Hindlimb muscle (tissue), 1 donor: ENCODE data around the gene GARIN3. TPM values are rescaled to one million over a fixed set of nuclear protein-coding genes. Genes with fewer than 3 reads are reported as not detected.

ENCODE experiments used
- DNase-seq: peaks from one replicate; pipeline ENCODE4 v3.0.0-alpha.2; 2013
- polyA plus RNA-seq: library from polyadenylated mRNA; unstranded; fragments of 120-200 nt; gene quantifications from one replicate; pipeline ENCODE4 v1.2.1, GENCODE V29; 2013; ENCODE audit not compliant: insufficient read length

The GARIN3 gene
- polyA plus RNA-seq, 1 donor, result not detected

DNA sequence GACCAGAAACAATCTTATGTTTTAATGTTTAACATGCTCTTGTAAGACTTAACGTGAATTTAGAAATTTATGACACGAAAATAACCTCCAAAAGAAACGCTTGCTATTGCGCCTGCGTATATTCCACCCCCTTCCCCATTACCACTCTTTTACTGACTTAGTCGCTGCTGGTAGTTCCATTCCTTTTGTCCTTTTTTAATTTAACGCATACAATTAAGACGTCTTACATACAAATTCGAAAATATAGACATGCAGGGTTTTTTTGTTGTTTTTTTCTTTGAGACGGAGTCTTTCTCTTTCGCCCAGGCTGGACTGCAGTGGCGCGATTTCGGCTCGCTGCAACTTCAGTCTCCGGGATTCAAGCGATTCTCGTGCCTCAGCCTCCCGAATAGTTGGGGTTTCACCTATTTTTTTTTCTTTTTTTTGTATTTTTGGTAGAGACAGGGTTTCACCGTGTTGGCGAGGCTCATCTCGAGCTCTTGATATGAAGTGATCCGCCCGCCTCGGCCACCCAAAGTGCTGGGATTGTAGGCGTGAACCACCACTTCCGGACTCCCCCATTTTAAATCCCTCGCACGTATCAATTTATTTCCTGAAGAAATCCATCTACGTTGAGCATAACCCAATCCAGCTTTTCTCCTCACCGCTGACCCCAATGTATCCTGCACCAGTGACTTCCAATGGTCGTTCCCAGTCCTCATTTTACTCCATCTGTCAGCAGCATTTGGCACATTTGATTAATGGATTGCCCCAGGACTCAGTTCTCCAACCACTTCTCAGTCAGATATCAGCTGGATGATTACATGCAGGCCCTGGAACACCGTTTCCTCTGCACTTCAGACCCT lies 22.7 kb downstream of the GARIN3 start:
- DNase-seq, result no peak

DNA sequence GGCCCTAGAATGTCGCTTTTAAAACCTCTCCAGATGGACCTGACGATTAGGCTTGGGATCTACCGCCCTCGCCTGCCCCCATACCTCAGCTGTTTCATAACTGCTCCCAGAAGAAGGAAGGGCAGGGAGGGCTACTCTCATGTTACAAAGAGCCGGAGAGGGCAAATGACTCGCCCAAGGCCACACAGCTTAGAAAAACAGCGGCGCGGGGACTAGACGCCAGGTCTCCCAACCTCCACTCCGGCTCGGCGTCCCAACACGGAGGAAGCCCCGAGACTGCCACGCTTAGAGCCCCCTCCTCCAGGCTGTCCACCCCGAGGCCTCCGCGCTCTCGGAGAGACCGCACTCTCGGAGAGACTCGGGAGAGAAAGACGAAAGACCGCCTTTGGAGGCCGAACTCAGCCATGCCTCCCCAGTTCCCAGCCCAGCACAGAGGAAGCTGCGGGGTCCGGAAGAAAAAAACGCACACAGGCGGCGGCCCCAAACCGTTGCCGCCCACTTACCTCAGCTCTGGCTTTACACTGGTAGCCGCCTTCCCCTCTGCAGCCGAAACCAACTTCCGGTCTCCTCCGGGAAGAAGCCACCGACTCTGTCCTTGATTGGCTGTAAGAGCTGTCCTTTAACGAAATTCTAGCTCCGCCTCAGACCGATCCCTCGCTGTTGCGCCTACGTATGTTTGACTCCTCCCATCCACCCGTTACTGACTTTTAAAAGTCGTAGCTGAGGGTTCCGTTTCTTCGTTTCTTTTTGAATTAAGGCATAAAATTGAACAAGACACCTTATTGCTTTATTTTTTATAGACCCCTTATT lies 23.5 kb downstream of the GARIN3 start, which contains the start of gene MED7:
TSS of gene MED7 (minus strand) at position 549 of the 810 bp plus-strand sequence. CDS start 3,434 bp downstream, outside the sequence.
- DNase-seq, result peak; percentile 98

DNA sequence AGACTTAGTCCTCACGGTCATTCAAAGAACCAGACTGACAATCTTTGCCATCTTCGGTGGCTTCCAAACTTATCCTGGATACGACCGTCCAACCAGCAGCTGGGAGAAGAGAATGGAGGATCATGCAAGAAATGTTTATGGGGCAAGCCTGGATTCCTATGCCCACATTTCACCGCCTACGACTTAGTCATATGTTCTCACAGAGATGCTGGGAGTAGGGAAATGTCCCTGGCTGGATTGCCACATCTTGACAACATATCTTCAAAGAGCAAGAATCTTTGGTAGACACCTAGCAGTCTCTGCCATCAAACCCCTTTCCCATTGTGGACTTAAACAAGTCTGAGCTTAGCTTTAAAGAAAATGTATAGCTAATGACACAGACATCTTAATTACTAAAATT lies 28.4 kb downstream of the GARIN3 start:
- DNase-seq, result no peak

DNA sequence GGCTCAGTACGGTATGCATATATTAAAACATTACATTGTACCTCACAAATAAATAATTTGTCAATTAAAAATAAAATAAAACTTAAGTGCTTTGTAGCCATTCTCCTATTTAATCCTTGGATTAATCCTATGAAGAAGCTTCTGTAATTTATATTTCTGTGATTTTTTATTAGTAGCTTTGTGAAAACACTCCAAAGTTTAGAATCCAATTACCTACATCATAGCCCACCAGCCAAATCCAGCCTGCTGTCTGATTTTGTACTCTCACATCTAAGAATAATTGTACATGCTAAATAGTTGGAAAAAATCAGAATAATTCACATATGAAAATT lies 33.8 kb downstream of the GARIN3 start:
- no peak for DNase-seq

DNA sequence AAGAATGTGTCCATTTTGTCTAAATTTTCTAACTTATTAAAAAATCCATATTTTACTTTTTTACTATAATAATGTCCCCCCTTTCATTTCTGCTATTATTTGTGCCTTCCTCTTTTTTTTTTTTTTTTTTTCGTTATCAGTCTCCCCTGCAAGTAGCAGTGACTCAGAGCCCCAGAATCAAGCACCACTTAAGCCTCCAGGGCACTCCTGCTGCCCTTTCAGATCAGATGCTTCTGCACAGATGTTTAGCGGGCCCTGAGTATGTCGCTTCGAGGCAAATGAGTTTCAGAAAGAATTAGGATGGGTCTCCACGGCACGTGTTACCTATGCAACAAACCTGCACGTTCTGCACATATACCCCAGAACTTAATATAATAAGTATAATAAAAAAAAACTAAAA lies 35.1 kb downstream of the GARIN3 start:
- DNase-seq, result no peak

DNA sequence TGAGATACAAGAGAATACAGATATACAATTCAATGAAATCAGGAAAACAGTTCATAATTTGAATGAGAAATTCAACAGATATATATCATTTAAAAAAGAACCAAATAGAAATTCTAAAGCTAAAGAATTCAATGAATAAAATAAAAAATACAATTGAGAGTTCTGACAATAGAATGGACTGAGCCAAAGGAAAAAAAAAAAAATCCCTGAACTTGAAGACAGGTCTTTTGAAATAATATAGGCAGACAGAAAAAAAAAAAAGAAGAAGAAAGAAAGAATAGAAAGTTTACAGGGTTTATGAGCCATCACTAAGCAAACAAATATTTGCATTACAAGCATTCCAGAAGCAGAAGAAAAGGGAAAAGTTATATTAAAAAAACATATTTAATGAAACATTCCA lies 44.4 kb downstream of the GARIN3 start:
- no peak for DNase-seq

DNA sequence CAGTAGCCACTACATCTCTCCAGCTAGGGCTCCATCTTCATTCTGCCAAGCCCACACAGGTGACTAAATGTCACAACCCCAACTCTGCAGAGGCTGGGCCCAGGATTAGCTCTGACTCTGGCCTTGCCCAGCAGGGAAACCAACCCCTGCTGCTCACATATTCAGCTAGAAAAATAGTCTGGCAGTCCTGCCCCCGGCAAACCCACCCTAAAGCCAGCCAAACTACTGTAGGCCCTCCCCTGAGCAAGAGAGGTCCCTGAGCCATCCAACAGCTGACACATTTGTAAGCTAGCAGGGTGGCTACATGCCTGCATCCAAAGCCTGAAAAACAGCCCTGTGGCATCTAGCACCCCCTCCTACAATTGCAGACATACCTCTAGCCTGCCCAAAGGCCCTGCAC lies 46.0 kb downstream of the GARIN3 start:
- DNase-seq, result no peak

DNA sequence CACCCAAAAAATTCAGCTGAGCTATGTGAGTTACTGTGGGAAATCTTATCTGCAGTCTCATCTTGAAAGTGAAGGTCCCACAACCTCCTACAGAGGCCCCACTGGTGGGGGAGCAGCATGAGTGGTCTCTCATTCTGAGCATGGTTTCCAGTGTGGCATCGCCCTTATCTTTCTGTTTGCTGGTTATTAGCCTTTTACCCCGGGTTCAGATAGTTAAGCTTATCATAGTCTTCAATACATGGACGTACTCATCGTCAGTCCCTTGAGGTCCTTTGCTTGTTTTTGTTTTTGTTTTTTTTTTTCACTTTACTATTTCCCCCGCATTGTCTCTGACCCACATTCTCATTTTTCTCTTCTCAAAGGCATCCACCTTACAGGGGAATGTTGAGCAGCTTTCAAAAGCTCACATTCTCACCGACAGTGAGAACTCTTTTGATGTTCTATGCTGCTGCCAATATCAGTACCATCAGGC lies 49.5 kb downstream of the GARIN3 start:
- no peak for DNase-seq

DNA sequence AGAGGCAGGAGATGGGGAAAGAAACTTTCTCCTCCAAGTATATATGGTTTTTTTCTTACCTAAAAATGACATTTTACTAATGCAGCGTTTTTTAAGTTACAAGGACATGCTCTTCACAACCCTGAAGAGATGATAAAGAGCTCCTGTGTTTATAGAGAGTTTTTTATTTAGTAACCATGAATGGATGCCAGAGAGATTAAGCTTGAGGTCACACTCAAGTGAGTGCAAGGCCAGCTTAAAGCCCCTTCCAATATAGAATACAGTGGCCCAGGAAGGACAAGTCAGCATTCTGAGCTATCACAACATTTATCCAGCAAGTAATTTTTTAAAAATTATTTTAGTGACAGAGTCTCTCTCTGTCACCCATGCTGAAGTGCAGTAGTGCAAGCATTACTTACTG lies 50.6 kb downstream of the GARIN3 start:
- DNase-seq, result no peak

DNA sequence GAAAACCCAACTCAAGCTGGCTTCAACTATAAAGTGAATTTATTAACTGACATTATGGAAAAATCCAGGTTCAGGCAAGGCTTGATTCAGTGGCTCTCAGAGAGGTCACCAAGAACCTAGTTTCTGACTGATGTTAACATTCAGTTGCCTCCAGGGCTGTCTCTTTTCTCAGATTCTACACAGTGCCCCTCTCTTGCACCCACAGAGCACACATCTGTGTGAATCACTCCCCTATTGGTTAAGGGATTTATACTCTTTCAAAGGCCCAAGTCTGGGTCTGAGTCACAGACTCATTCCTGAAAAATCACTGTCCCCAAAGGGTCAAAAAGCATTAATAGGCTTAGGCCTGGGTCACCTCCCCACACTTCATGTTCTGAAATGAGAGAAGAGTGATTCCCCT lies 51.1 kb downstream of the GARIN3 start:
- DNase-seq, result no peak

DNA sequence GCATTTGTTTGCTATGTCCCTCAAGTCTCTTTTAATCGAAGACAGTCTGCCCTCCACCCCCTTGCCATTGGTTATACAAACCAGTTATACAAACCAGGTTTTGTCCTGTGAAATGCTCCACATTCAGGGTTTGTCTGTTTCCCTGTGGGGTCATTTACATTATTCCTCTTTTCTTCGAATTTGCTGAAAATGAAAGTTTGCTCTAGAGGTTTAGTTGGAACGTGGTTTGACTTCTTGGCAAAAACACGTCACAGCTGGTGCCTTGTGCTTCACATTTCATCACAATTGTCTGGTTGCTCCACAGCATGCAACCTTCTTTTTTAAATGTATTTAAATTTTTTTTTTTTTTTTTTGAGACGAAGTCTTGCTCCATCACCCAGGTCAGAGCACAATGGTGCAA lies 53.1 kb downstream of the GARIN3 start:
- DNase-seq, result peak; percentile 46

Other genes starting within 250 kb of the GARIN3 start
- gene TIMD4, start 203.0 kb downstream of the GARIN3 start, polyA plus RNA-seq, result 2.0 TPM
- gene HAVCR1, start 107.1 kb downstream of the GARIN3 start, polyA plus RNA-seq, result not detected
- gene HAVCR2, start 57.2 kb downstream of the GARIN3 start, polyA plus RNA-seq, result 4.1 TPM
- gene MED7, start 23.4 kb downstream of the GARIN3 start, polyA plus RNA-seq, result 12.1 TPM
- gene ITK, start 14.6 kb upstream of the GARIN3 start, polyA plus RNA-seq, result 0.31 TPM
- gene CYFIP2, start 99.9 kb upstream of the GARIN3 start, polyA plus RNA-seq, result 5.7 TPM